Heart right ventricle (tissue), 16 donors: ENCODE data around the gene KLHL29. TPM values are rescaled to one million over a fixed set of nuclear protein-coding genes. Genes with fewer than 3 reads are reported as not detected.
A peak's percentile ranks its signal among the peaks of the same experiment; 100 is the strongest.

Experiments used
- ATAC-seq, 8 donors: fragments of 200-7000 bp; cut with Tn5 transposase; one replicate each; pipeline ENCODE4 v1.9.1; 2020; ENCODE audit warnings: mild to moderate bottlenecking in 8 of 8, moderate library complexity in 8 of 8, moderate number of reproducible peaks in 1 of 8
- DNase-seq, 2 donors: peaks; one replicate each; pipeline ENCODE4 v3.0.0-alpha.2; 2020
- H3K27ac ChIP-seq, 10 donors: fragments of 200-600 bp; sonication (generic) in 2 of 10; one replicate each; pipeline versions ENCODE4 v1.5.0 to v1.8.0; 2020 to 2022; ENCODE audit warnings: mild to moderate bottlenecking in 3 of 10
- H3K27me3 ChIP-seq, 7 donors: fragments of 200-600 bp; one replicate each; pipeline ENCODE4 v1.8.0; 2021 to 2022; ENCODE audit warnings: mild to moderate bottlenecking in 2 of 7
- H3K36me3 ChIP-seq, 9 donors: fragments of 200-600 bp; sonication (generic) in 1 of 9; one replicate each; pipeline versions ENCODE4 v1.5.0 to v1.8.0; 2020 to 2022; ENCODE audit warnings: mild to moderate bottlenecking in 2 of 9
- H3K4me1 ChIP-seq, 9 donors: fragments of 200-600 bp; sonication (generic) in 1 of 9; one replicate each; pipeline versions ENCODE4 v1.5.0 to v1.8.0; 2020 to 2022; ENCODE audit warnings: mild to moderate bottlenecking in 4 of 9
- H3K4me3 ChIP-seq, 10 donors: fragments of 200-600 bp; sonication (generic) in 2 of 10; one replicate each; pipeline versions ENCODE4 v1.5.0 to v1.8.0; 2020 to 2022; ENCODE audit warnings: mild to moderate bottlenecking in 7 of 10, moderate library complexity in 2 of 10
- H3K9me3 ChIP-seq, 11 donors: fragments of 200-600 bp in 10 of 11; sonication (generic) in 2 of 11; one replicate each; pipeline versions ENCODE4 v1.5.0 to v1.8.0; 2013 to 2022; ENCODE audit warnings: mild to moderate bottlenecking in 2 of 11, control low read depth in 1 of 11, moderate library complexity in 1 of 11
- WGBS, 2 donors: extraction: QIAGEN DNeasy Blood & Tissue Kit; methylation state at CpG; one replicate each; pipeline ENCODE4 v1.1.7; 2013; ENCODE audit warnings: inconsistent platforms in 1 of 2; 5-methylcytosine and 5-hydroxymethylcytosine counted together
- intact Hi-C, 10 donors: fragments of 100-400 bp; cut with DNase I; formaldehyde crosslinking; loops; one replicate each; pipeline versions ENCODE4 v1.11.1 to v1.14.2; 2022
- polyA plus RNA-seq, 2 donors: library from polyadenylated mRNA; stranded (reverse); fragments of 200-250 nt; gene quantifications; one replicate each; pipeline ENCODE4 v1.2.3, GENCODE V29; 2013
- total RNA-seq, 10 donors: library from RNA; stranded (reverse); fragmentation: NEBNext Ultra II Directional in 3 of 10; extraction: Animal tissue kit (Norgen Biotek cat#: 25700) in 3 of 10; gene quantifications; one replicate each; pipeline versions ENCODE4 v1.2.1 to v1.2.4, GENCODE V29; 2021 to 2023
- TF ChIP-seq, protein P1 (sequence below), 9 donors: fragments of 200-600 bp; sonication (generic) in 2 of 9; IDR thresholded peaks; one replicate each; pipeline versions ENCODE4 v1.5.0 to v1.8.0; 2021 to 2022; ENCODE audit warnings: antibody characterized with exemption in 9 of 9, mild to moderate bottlenecking in 5 of 9, moderate library complexity in 1 of 9
- donor health status: Arrhythmogenic right ventricular cardiomyopathy.
- donor health status: ischemic (EF 13 %, LVEDD 7.1; RV severe dilation, severe dysfunction).
- donor health status: healthy with polysubstance abuse.
- donor health status: DM: no; HTN: yes; CAD: no.
- donor health status: DM: no; HTN: no; CAD: no.
- donor health status: ischemic (EF 25% LVEDD 6.9; RV normal size, moderate dysfunction).
- donor health status: ischemic (EF 25% LVEDD 5.7; RV mildly dilated, moderate dysfunction).
- donor health status: healthy.
- donor health status: DM: yes; HTN: yes; CAD: no.
- donor health status: Ischemic cardiomyopathy.
- donor health status: ischemic (EF 35%, LVEDD 5.7; RV mildly dilated, moderate dysfunction).
- donor health status: nonischemic (EF 11% LVEDD 7.7; RV severe dilation, severe dysfunction).
- donor health status: DM: yes; HTN: yes; CAD: no.
- donor health status: PGD.
- donor health status: ischemic (EF 29% LVEDD 5.4; RV normal size, mild dysfunction).
- donor health status: nonischemic (EF 23%, LVEDD 6.1; RV moderate dilation, normal function).

Gene KLHL29
- total and polyA plus RNA-seq, 12 donors: 0.71 to 1.5 (median 1.0) TPM

- ATAC-seq: no peak
- WGBS, 2 donors: 73 to 82% methylated on average over 2 of the region's 2 CpGs
- no peak overlapping the region for H3K27ac ChIP-seq
- no peak overlapping the region for H3K4me3 ChIP-seq
- peaks cover 0 to 10% (median 0%) of the 10 kb centered on the region in 7 donors for H3K27me3 ChIP-seq
- no peak for DNase-seq
- intact Hi-C loops: no loop called here
- no peaks in the 10 kb centered on the region for H3K36me3 ChIP-seq
- TF ChIP-seq, protein P1, sequence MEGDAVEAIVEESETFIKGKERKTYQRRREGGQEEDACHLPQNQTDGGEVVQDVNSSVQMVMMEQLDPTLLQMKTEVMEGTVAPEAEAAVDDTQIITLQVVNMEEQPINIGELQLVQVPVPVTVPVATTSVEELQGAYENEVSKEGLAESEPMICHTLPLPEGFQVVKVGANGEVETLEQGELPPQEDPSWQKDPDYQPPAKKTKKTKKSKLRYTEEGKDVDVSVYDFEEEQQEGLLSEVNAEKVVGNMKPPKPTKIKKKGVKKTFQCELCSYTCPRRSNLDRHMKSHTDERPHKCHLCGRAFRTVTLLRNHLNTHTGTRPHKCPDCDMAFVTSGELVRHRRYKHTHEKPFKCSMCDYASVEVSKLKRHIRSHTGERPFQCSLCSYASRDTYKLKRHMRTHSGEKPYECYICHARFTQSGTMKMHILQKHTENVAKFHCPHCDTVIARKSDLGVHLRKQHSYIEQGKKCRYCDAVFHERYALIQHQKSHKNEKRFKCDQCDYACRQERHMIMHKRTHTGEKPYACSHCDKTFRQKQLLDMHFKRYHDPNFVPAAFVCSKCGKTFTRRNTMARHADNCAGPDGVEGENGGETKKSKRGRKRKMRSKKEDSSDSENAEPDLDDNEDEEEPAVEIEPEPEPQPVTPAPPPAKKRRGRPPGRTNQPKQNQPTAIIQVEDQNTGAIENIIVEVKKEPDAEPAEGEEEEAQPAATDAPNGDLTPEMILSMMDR (IDR thresholded peaks at IDR 0.05): no peak
- no peaks in the 10 kb centered on the region for H3K9me3 ChIP-seq
- H3K4me1 ChIP-seq: peaks cover 0 to 26% (median 4%) of the 10 kb centered on the region in 9 donors
Observed at GRCh38 chr2:23485261-23485660, 100.3 kb downstream of the KLHL29 start.

DNA sequence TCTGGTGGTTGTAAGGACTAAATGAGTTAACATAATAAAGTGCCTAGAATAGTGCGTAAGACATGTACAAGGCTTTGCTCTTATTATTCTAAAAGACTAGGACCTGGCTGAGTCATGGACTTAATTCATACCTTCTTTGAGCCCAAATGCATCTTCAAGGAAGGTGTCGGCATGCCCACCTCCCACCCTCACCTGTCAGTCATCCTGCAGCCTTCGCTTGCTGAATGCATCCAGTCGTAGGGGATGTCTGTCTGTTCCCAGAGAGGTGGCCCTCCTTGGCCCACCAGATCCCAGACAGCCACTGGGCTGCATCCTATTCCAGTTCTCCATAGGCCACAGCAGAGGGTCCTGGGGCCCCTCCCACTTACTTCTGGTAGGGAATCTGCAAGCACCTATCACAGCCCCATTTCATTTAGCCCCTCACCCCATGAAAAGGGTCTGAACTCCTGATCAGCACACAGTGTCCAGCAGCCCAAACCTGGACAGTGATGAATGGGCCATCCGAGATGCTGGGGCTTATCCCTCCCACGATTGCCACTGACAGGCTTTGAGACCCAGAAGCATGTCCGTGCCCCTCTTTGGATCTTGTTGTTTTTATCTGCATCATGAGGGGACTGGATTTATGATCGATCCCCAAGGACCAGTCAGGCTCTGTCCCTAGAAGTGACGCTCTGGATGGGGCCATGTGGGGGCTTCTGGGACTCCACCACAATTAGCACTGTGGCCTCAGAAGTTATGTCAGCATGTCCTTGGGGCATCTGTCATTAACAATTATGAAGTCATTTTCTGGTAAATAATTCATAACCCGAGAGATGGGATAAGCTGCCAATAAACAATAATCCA, 101.1 kb downstream of the KLHL29 start:
- Histone ChIP-seq H3K4me1 (peaks cover 0 to 26% (median 4%) of the 10 kb centered on the region in 9 donors), H3K27me3 (peaks cover 0 to 10% (median 0%) of the 10 kb centered on the region in 7 donors), H3K4me3 (no peak overlapping the region), H3K9me3 (no peaks in the 10 kb centered on the region), H3K27ac (no peak overlapping the region), H3K36me3 (no peaks in the 10 kb centered on the region)
- intact Hi-C loops: no loop called here
- TF ChIP-seq, protein P1 (IDR thresholded peaks at IDR 0.05): no peak
- DNase-seq (no peak), ATAC-seq (no peak)
- WGBS, 2 donors: 81 to 88% methylated on average over 10 of the region's 10 CpGs

GRCh38 chr2:23486684-23487075, 101.7 kb downstream of the KLHL29 start:
- Histone ChIP-seq H3K4me3 (no peak overlapping the region), H3K27ac (no peak overlapping the region), H3K4me1 (peaks cover 0 to 26% (median 4%) of the 10 kb centered on the region in 9 donors), H3K27me3 (peaks cover 0 to 10% (median 0%) of the 10 kb centered on the region in 7 donors), H3K36me3 (no peaks in the 10 kb centered on the region), H3K9me3 (no peaks in the 10 kb centered on the region)
- intact Hi-C loops: no loop called here
- TF ChIP-seq, protein P1 (IDR thresholded peaks at IDR 0.05): no peak
- 72 to 83% methylated on average over 5 of the region's 5 CpGs for WGBS, 2 donors
- ATAC-seq: peak in 5 of 8 donors; percentile 7 to 45 (median 33)
- DNase-seq: peak in 1 of 2 donors; percentile 46

GRCh38 chr2:23487735-23488492, 102.9 kb downstream of the KLHL29 start:
- no peak for ATAC-seq
- H3K36me3 ChIP-seq: no peaks in the 10 kb centered on the region
- H3K4me1 ChIP-seq: peaks cover 0 to 26% (median 4%) of the 10 kb centered on the region in 9 donors
- 88 to 91% methylated on average over 14 of the region's 14 CpGs for WGBS, 2 donors
- no peak for DNase-seq
- H3K9me3 ChIP-seq: no peaks in the 10 kb centered on the region
- H3K4me3 ChIP-seq: no peak overlapping the region
- peaks cover 0 to 13% (median 0%) of the 10 kb centered on the region in 7 donors for H3K27me3 ChIP-seq
- TF ChIP-seq, protein P1 (IDR thresholded peaks at IDR 0.05): no peak
- no peak overlapping the region for H3K27ac ChIP-seq
- intact Hi-C loops: no loop called here
